GM23338 (cell line): ENCODE data around the gene ANKLE2.

ENCODE experiments used
- CREB1 ChIP-seq: fragments of 250-450 bp; sonication (Bioruptor Pico); IDR thresholded peaks from 2 replicates; pipeline ENCODE4 v1.5.0; 2020; ENCODE audit warnings: low read depth, mild to moderate bottlenecking, moderate library complexity
- EZH2 ChIP-seq: fragments of 200-600 bp; sonication (generic); IDR thresholded peaks from one replicate; pipeline ENCODE4 v1.8.0; 2017; ENCODE audit warnings: antibody characterized with exemption, mild to moderate bottlenecking, low read depth; ENCODE audit not compliant: unreplicated experiment
- EZH2phosphoT487 ChIP-seq: fragments of 200-600 bp; sonication (generic); IDR thresholded peaks from one replicate; pipeline ENCODE4 v1.8.1; 2018; ENCODE audit warnings: antibody characterized with exemption; ENCODE audit not compliant: unreplicated experiment
- JUNB ChIP-seq: IDR thresholded peaks from one replicate; pipeline ENCODE4 v1.6.1; 2016; ENCODE audit warnings: antibody characterized with exemption; ENCODE audit not compliant: unreplicated experiment
- NANOG ChIP-seq: IDR thresholded peaks from 2 replicates; pipeline ENCODE4 v1.6.1; 2016; ENCODE audit warnings: antibody characterized with exemption, borderline replicate concordance
- POLR2AphosphoS5 ChIP-seq: IDR thresholded peaks from 2 replicates; pipeline ENCODE4 v1.6.1; 2016; ENCODE audit warnings: antibody characterized with exemption, low read depth
- STAT1 ChIP-seq: IDR thresholded peaks from one replicate; pipeline ENCODE4 v1.6.1; 2016; ENCODE audit warnings: antibody characterized with exemption; ENCODE audit not compliant: unreplicated experiment
- ZNF331 ChIP-seq: fragments of 250-450 bp; sonication (Bioruptor Pico); IDR thresholded peaks from 2 replicates; pipeline ENCODE4 v1.5.0; 2020; ENCODE audit warnings: low read depth, mild to moderate bottlenecking, moderate library complexity
- TF ChIP-seq, protein P1 (sequence below), 2 experiments: fragments of 200-600 bp in 1 of 2; sonication (generic) in 1 of 2; conservative IDR thresholded peaks; 2 replicates each; pipeline versions ENCODE4 v1.5.1 to v1.6.1; 2016 to 2017; ENCODE audit warnings: antibody characterized with exemption in 2 of 2, low read depth in 2 of 2, mild to moderate bottlenecking in 2 of 2, moderate library complexity in 1 of 2
- TF ChIP-seq, protein P2 (sequence below): IDR thresholded peaks from one replicate; pipeline ENCODE4 v1.6.1; 2018; ENCODE audit warnings: antibody characterized with exemption; ENCODE audit not compliant: unreplicated experiment
- TF ChIP-seq, protein P3 (sequence below): IDR thresholded peaks from 2 replicates; pipeline ENCODE4 v1.6.1; 2016; ENCODE audit warnings: antibody characterized with exemption

DNA sequence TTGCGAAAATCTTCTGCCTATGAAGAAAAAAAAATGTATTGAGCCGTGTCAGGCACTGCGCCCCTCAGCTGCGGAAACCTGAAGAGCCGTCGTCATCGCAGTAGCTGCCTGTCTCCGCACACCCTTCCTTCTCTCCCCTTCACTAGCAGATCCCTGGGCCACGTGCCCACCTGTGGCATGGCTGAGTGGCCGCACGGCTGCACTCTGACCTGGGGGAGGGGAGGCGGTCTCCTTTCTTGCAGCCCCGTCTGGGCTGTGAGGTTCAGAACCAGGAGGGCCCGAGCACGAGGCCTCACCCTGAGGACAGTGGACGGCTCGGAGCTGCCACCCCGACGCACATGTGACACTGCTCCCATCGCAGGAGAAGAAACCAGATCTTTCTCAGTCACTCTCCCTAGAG lies 26.1 kb downstream of the ANKLE2 start:
- TF ChIP-seq, protein P1, sequence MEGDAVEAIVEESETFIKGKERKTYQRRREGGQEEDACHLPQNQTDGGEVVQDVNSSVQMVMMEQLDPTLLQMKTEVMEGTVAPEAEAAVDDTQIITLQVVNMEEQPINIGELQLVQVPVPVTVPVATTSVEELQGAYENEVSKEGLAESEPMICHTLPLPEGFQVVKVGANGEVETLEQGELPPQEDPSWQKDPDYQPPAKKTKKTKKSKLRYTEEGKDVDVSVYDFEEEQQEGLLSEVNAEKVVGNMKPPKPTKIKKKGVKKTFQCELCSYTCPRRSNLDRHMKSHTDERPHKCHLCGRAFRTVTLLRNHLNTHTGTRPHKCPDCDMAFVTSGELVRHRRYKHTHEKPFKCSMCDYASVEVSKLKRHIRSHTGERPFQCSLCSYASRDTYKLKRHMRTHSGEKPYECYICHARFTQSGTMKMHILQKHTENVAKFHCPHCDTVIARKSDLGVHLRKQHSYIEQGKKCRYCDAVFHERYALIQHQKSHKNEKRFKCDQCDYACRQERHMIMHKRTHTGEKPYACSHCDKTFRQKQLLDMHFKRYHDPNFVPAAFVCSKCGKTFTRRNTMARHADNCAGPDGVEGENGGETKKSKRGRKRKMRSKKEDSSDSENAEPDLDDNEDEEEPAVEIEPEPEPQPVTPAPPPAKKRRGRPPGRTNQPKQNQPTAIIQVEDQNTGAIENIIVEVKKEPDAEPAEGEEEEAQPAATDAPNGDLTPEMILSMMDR (conservative IDR thresholded peaks at IDR 0.05; ENCODE audit: low read depth in 2 of 2) = no peak
- TF ChIP-seq, protein P2, sequence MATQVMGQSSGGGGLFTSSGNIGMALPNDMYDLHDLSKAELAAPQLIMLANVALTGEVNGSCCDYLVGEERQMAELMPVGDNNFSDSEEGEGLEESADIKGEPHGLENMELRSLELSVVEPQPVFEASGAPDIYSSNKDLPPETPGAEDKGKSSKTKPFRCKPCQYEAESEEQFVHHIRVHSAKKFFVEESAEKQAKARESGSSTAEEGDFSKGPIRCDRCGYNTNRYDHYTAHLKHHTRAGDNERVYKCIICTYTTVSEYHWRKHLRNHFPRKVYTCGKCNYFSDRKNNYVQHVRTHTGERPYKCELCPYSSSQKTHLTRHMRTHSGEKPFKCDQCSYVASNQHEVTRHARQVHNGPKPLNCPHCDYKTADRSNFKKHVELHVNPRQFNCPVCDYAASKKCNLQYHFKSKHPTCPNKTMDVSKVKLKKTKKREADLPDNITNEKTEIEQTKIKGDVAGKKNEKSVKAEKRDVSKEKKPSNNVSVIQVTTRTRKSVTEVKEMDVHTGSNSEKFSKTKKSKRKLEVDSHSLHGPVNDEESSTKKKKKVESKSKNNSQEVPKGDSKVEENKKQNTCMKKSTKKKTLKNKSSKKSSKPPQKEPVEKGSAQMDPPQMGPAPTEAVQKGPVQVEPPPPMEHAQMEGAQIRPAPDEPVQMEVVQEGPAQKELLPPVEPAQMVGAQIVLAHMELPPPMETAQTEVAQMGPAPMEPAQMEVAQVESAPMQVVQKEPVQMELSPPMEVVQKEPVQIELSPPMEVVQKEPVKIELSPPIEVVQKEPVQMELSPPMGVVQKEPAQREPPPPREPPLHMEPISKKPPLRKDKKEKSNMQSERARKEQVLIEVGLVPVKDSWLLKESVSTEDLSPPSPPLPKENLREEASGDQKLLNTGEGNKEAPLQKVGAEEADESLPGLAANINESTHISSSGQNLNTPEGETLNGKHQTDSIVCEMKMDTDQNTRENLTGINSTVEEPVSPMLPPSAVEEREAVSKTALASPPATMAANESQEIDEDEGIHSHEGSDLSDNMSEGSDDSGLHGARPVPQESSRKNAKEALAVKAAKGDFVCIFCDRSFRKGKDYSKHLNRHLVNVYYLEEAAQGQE = no peak
- TF ChIP-seq EZH2 (no peak), POLR2AphosphoS5 (no peak), CREB1 (no peak), EZH2phosphoT487 (no peak), JUNB (no peak), STAT1 (no peak), NANOG (no peak), ZNF331 (CRISPR knock-in tag) (no peak)
- TF ChIP-seq, protein P3, sequence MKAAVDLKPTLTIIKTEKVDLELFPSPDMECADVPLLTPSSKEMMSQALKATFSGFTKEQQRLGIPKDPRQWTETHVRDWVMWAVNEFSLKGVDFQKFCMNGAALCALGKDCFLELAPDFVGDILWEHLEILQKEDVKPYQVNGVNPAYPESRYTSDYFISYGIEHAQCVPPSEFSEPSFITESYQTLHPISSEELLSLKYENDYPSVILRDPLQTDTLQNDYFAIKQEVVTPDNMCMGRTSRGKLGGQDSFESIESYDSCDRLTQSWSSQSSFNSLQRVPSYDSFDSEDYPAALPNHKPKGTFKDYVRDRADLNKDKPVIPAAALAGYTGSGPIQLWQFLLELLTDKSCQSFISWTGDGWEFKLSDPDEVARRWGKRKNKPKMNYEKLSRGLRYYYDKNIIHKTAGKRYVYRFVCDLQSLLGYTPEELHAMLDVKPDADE = no peak
